GM19023 (cell line): ENCODE results near the gene SULT2A1.
"Not testable (repeated sequence)": the region's sequence is repeated elsewhere in the genome, so short reads cannot be mapped to it uniquely, and the experiment has no call there.

Source experiments
- ATAC-seq: cut with Tn5 transposase; IDR thresholded peaks from one replicate; pipeline ENCODE4 v1.9.1; 2021; ENCODE audit warnings: mild to moderate bottlenecking, moderate library complexity; ENCODE audit not compliant: unreplicated experiment

Gene SULT2A1

GRCh38 chr19:47886010-47886559 is at the start of gene SULT2A1:
Gene SULT2A1, minus strand, starts transcription at chr19:47886315. Its CDS starts 58 bp downstream, at chr19:47886257.
- no peak for ATAC-seq

- ATAC-seq = not testable (repeated sequence)
These were observed 42.5 kb upstream of the SULT2A1 start for GRCh38 chr19:47928581-47928980.

GRCh38 chr19:47920107-47920506 is 34.0 kb upstream of the SULT2A1 start:
- ATAC-seq = not testable (repeated sequence)

- not testable (repeated sequence) for ATAC-seq
These were observed 24.1 kb upstream of the SULT2A1 start for GRCh38 chr19:47910191-47910590.

GRCh38 chr19:47909350-47909749 is 23.2 kb upstream of the SULT2A1 start:
- ATAC-seq = not testable (repeated sequence)

- ATAC-seq = no peak
These were observed 15.3 kb upstream of the SULT2A1 start for GRCh38 chr19:47901370-47901769.

GRCh38 chr19:47899335-47899734 is 13.2 kb upstream of the SULT2A1 start:
- ATAC-seq = no peak

GRCh38 chr19:47897861-47898260 is 11.7 kb upstream of the SULT2A1 start:
- ATAC-seq = no peak

- no peak for ATAC-seq
These were observed 10.7 kb upstream of the SULT2A1 start for GRCh38 chr19:47896773-47897172.

GRCh38 chr19:47896019-47896418 is 9.9 kb upstream of the SULT2A1 start:
- ATAC-seq = no peak

GRCh38 chr19:47895165-47895782 is 9.2 kb upstream of the SULT2A1 start:
- ATAC-seq = no peak

GRCh38 chr19:47891923-47892666 is 6.0 kb upstream of the SULT2A1 start:
- no peak for ATAC-seq

- ATAC-seq = no peak
These were observed 5.5 kb upstream of the SULT2A1 start for GRCh38 chr19:47891622-47891922.

GRCh38 chr19:47890865-47891621 is 4.9 kb upstream of the SULT2A1 start:
- no peak for ATAC-seq

- no peak for ATAC-seq
These were observed 1.1 kb downstream of the SULT2A1 start for GRCh38 chr19:47885067-47885463.

- ATAC-seq = no peak
These were observed 3.2 kb downstream of the SULT2A1 start for GRCh38 chr19:47882890-47883289.

- no peak for ATAC-seq
These were observed 4.4 kb downstream of the SULT2A1 start for GRCh38 chr19:47881757-47882156.

- not testable (repeated sequence) for ATAC-seq
These were observed 6.7 kb downstream of the SULT2A1 start for GRCh38 chr19:47879385-47879784.

- no peak for ATAC-seq
These were observed 7.2 kb downstream of the SULT2A1 start for GRCh38 chr19:47878906-47879305.

- ATAC-seq = no peak
These were observed 20.9 kb downstream of the SULT2A1 start for GRCh38 chr19:47865166-47865565.

GRCh38 chr19:47863514-47863936 is 22.6 kb downstream of the SULT2A1 start:
- no peak for ATAC-seq

GRCh38 chr19:47861630-47862029 is 24.5 kb downstream of the SULT2A1 start:
- ATAC-seq = no peak
